Right ventricle myocardium inferior (tissue), 1 donor: Measurements from ENCODE around the gene GTF3C1. TPM values are rescaled to one million over a fixed set of nuclear protein-coding genes. Genes with fewer than 3 reads are reported as not detected.

ENCODE experiments used
- ATAC-seq: fragments of 200-7000 bp; cut with Tn5 transposase; one replicate; pipeline ENCODE4 v1.9.1; 2020; ENCODE audit warnings: mild to moderate bottlenecking, moderate library complexity
- DNase-seq: peaks from one replicate; pipeline ENCODE4 v3.0.0; 2021; ENCODE audit errors: missing footprints
- intact Hi-C: fragments of 100-400 bp; cut with DNase I; formaldehyde crosslinking; loops from one replicate; pipeline ENCODE4 v1.11.0; 2022
- total RNA-seq: library from RNA; stranded (reverse); fragmentation: NEBNext Ultra II Directional; extraction: Animal tissue kit (Norgen Biotek cat#: 25700); gene quantifications from one replicate; pipeline ENCODE4 v1.2.1, GENCODE V29; 2021
- donor health status: DM: no; HTN: yes; CAD: no; lungs with severe emphysema.

Gene GTF3C1
- total RNA-seq, 1 donor from 2014 or later = 45.1 TPM

- no peak for DNase-seq
- intact Hi-C loops = no loop called here
- ATAC-seq = no peak
Measured at GRCh38 chr16:27498031-27498825, 51.5 kb downstream of the GTF3C1 start.

- DNase-seq (peak; percentile 75), ATAC-seq (no peak)
- intact Hi-C loops = no loop called here
Measured at GRCh38 chr16:27495191-27495590, 54.5 kb downstream of the GTF3C1 start.

GRCh38 chr16:27492588-27492979 is 57.1 kb downstream of the GTF3C1 start:
- DNase-seq = no peak
- no peak for ATAC-seq
- intact Hi-C loops = no loop called here

- ATAC-seq (peak; percentile 32), DNase-seq (no peak)
- intact Hi-C loops = no loop called here
Measured at GRCh38 chr16:27491894-27492587, 57.7 kb downstream of the GTF3C1 start.

- DNase-seq (no peak), ATAC-seq (no peak)
- intact Hi-C loops = no loop called here
Measured at GRCh38 chr16:27489906-27490305, 59.8 kb downstream of the GTF3C1 start.

GRCh38 chr16:27489421-27489820 is 60.3 kb downstream of the GTF3C1 start:
- intact Hi-C loops = no loop called here
- no peak for DNase-seq
- ATAC-seq = no peak

- intact Hi-C loops = no loop called here
- no peak for DNase-seq
Measured at GRCh38 chr16:27486760-27487159, 63.0 kb downstream of the GTF3C1 start.

GRCh38 chr16:27486344-27486743 is 63.4 kb downstream of the GTF3C1 start:
- DNase-seq (peak; percentile 60), ATAC-seq (no peak)
- intact Hi-C loops = no loop called here

More at GRCh38 chr16:27486760-27487159, 63.0 kb downstream of the GTF3C1 start:
- no peak for ATAC-seq

GRCh38 chr16:27485811-27486210 is 63.9 kb downstream of the GTF3C1 start:
- ATAC-seq (no peak), DNase-seq (peak; percentile 33)
- intact Hi-C loops = no loop called here

GRCh38 chr16:27485126-27485525 is 64.6 kb downstream of the GTF3C1 start:
- DNase-seq (peak; percentile 25), ATAC-seq (no peak)
- intact Hi-C loops = no loop called here

- DNase-seq (peak; percentile 4), ATAC-seq (no peak)
- intact Hi-C loops = no loop called here
Measured at GRCh38 chr16:27483624-27484023, 66.1 kb downstream of the GTF3C1 start.

- DNase-seq (no peak), ATAC-seq (no peak)
- intact Hi-C loops = no loop called here
Measured at GRCh38 chr16:27483088-27483437, 66.7 kb downstream of the GTF3C1 start.

GRCh38 chr16:27482397-27483087 is 67.2 kb downstream of the GTF3C1 start:
- ATAC-seq (no peak), DNase-seq (peak; percentile 9)
- intact Hi-C loops = no loop called here

- peak; percentile 52 for DNase-seq
- ATAC-seq = no peak
- intact Hi-C loops = no loop called here
Measured at GRCh38 chr16:27481282-27481934, 68.3 kb downstream of the GTF3C1 start.

GRCh38 chr16:27480761-27481160 is 69.0 kb downstream of the GTF3C1 start:
- peak; percentile 4 for DNase-seq
- no peak for ATAC-seq
- intact Hi-C loops = no loop called here

- DNase-seq (peak; percentile 5), ATAC-seq (no peak)
- intact Hi-C loops = no loop called here
Measured at GRCh38 chr16:27476240-27476639, 73.5 kb downstream of the GTF3C1 start.

- no peak for ATAC-seq
- peak; percentile 50 for DNase-seq
- intact Hi-C loops = no loop called here
Measured at GRCh38 chr16:27475561-27475960, 74.2 kb downstream of the GTF3C1 start.

- no peak for ATAC-seq
- DNase-seq = peak; percentile 9
- intact Hi-C loops = no loop called here
Measured at GRCh38 chr16:27474921-27475320, 74.8 kb downstream of the GTF3C1 start.

GRCh38 chr16:27474041-27474440 is 75.7 kb downstream of the GTF3C1 start:
- no peak for DNase-seq
- intact Hi-C loops = no loop called here
- no peak for ATAC-seq
